GM21381 (cell line): ENCODE measurements around the gene NF1.

Source experiments
- ATAC-seq: cut with Tn5 transposase; IDR thresholded peaks from one replicate; pipeline ENCODE4 v1.9.1; 2021; ENCODE audit warnings: mild to moderate bottlenecking, moderate library complexity; ENCODE audit not compliant: unreplicated experiment

The NF1 gene

DNA sequence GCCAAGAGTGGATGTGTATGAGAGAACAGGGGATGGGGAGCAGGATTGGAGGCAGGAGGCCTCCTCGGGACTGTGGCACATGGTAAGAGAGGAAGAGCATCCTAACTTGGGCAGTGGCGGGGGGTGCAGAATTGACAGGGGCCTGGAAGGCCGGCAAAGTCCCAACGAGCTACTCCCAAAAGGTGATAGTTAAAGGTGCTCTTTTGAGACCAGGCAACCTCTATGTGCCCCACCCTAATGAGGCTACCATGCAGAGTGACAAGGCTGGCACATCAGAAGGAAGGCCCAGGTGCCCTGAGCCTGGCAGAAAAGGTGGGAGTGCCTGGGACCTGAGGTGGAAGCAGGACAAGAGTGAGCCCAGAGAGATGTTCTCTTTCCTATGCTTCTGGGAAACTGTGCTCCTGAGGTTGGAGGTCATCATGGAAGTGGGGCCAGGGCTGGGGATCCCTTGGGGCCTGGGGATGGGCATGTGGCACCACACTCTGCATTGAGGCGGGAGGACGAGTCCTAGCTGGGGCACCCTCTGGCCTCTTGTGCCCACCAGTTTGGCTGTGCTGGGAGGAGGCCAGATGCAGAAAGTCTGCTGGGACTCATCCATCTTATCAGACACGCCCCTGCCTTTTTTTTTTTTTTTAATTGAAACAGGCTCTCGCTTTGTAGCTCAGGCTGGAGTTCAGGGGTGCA lies 302.6 kb downstream of the NF1 start:
- ATAC-seq, result no peak

DNA sequence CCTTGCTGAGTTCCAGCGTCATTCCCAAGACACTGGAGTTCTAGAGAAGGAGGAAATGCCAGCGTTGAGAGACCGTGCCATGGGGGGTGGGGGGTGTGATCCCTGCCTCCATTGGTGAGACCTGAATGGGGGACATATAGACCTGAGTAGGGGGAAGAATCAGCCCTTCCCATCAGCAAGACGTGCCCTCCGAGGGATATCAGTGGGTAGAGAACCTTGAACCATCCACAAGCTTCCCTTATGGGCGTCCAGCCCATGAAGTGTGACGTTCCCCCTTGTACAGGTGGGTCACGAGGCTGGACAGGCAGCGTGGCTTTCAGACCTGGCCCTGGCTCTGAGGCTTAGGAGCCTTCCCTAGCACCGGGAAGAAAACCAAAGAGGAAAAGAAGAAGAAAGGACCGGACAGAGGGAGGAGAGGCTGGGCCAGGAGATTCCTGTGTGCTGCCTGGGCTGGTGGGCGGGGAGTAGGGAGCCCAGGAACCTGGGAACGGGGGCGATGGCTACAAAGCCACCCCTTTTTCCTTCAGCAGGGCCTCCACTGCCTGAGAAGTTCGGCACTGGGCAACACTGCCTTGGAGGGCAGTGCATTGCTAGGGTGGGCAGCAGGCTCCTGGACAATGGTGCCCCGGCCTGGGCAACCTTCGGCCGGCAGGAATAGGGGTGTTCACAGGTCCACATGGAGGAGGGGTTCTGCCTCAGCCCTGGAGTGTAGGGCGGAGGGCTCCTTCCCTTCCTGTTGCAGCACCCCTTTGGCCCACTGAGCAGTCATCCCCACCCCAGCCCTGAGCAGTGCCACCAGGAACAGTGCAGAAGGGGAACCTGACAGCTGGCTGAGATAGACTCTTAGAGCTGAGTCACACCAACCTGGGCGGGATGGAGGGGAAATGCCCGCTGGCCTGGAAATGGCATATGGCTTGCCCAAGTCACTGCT lies 303.9 kb downstream of the NF1 start:
- no peak for ATAC-seq

DNA sequence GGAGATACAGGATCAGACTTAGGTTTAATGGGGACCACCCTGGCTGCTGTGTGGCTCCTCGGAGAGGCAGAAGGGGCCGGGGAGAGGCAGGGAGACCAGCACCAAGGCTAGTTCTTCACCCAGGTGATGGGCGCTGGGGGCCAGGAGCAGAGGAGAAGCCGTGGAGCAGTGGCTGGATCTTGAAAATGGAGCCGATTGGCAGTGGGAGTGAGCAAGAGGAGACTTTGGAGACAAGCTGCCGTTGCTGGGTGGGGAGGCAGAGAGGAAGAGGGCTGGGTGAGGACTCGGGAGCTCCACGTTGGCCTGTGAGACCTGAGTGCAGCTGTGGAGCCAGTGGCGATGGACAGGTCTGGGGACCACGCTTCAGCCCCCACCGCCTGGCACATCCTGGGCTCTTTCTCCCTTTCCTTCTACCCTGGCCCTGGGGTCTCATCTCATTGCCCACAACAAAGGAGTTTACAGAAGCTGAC lies 305.7 kb downstream of the NF1 start:
- ATAC-seq, result no peak

DNA sequence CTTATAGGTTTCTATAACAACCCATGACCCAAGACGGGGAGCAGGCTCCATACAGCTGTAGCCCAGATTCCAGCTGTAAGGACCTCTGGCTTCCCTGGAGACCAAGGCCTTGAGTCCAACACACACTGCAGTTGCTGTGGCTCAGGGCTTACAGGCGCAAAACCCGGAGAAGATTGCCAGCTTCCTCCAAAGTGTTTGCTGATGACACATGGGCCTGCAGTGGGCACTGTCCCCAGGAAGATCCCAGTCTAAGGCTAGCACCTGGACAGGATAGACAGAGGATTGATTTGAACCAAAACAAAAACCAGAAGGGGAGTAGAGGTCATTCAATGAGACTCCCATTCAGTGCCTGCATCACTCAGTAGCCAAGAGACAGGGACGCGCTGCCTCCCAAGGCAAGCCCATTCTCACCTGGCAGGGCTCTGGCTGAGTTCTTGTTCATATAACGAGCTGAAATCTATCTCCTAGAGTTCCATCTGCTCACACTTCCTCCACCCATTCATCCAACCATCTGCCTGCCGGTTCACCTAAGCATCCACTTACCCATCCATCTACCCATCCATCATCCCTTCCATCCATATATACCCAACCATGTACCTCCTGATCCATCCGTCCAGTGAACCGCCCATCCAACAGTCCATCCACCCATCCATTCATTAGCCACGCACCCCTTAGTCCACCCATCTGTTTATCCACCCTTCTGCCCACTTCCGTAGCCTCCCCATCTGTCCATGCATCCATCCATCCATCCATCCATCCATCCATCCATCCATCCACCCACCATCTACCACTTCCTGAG lies 306.9 kb downstream of the NF1 start:
- no peak for ATAC-seq

DNA sequence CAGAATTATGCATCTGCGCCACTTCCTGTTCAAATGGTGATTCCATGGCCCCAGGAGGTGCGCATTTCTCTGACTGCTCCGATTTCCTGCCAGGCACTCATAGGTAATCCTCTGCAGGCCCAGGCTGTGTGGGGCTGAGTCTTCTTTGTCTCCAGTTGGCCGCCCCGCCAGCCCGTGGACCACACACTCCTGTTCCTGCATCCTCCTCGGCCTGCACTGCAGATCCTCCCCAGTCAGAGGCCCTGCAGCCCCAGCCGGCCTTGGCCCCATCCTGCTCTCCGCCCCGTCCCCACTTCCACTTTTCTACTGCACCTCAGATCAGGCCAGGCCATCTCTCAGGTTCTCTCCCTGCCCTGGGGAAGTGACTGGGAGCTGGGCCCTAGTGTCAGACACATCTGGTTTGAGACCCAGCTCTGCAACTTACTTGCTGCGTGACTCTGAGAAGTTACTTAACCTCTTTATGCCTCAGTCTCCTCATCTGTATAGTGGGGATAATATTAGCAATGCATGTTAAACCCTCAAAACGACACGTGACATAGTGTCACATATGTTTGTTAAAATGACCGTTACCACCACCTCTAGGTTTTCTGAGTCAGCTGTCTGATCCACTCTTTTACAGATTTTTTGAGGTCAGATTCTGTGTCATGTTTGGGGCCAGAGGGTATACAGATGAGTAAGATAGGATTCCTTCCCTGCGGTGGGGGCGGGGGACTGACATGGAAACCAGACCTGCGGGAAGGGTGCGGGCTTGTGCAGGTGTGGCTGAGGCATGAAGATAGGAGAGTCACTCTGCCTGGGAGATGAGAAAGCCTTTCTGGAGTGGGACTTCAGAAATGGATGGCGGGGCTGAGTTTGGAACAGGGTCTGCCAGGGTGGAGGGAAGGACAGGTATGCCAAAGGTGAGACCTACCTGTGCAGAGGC lies 309.5 kb downstream of the NF1 start:
- ATAC-seq, result no peak

DNA sequence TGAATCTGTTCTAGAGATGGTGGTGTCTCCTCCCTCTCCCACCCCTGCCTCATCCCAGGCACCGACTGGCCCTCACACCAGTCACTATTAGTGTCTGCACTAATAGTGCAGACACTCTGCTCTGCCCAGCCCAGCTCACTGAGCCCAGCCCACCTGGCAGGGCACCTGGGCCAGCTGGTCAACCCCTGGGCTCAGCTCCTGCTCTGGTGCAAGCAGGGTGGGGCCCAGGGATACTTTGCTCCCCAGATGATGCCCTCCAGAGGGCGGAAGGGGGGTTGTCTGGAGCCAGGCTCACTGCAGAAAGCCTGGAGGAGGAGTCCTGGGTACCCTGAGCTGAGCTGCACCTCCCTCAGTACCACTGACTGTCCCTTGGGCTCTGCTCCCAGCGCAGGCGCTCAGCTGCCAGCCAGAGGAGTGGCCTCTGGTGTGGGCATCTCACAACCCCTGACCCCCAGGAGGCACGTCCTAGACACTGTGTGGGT lies 311.2 kb downstream of the NF1 start:
- no peak for ATAC-seq

DNA sequence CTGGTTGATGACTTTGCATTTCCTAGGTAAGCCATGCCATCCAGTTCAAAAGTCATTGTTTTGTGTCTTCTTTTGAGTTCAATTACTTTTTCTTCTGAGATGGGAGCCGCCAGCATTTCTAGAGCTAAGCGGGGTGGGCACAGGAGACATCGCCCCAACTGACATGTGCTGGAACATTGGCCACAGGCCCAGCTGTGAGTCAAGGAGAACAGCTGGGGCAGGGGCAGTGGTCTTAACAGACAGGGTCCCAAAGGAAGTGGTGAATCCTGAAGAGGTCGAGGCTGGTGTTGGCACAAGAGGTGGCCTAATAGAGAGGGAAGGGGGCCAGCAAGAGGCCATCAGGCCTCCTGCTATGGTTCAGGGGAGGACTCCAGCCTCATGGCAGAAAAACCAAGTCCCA lies 313.8 kb downstream of the NF1 start:
- no peak for ATAC-seq

DNA sequence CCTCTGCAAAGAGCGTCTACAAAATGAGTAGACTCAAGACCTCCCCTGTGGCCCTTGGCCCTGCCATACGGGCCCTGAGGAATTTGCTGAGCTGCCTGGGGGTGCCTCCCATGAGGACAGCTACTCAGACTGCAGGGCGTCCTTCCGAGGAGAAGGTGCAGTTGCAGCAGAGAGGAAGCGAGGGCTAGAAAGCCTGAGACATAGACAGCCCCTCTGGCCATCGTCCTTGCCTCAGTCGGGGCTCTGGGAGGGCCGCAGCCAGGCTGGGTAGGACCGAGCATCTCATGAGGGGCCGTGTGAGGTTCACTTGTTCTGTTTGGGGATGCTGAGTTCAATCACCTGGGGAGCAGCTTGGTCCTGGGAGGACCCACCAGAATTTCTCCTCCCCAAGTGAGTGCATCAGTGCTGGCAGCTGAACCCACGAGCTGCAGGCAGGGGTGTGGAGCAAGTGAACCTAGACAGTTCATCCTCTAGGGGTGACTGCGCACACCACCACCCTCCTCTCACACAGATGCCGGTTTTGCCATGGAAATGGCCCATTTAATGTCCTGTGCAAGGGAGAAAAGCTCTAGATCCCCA lies 317.0 kb downstream of the NF1 start:
- no peak for ATAC-seq

DNA sequence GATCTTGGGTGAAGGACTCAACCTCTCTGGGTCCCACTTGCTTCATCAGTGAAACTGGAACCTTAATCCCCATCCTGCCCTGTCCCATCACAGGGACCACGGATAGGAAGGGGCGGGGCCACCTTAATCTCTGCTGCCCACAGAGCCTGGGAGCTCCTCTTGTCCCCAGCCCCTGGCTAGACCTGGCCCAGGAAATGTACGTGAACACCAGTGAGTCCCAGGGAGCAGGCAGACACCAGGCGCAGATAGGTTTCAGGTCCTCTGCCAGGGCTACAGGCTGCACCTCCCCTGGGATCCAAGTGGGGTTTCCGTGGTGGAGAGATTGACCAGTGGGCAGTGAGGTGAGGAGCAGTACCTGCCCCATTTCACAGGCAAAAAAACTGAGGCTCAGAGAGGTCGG lies 317.7 kb downstream of the NF1 start:
- no peak for ATAC-seq

DNA sequence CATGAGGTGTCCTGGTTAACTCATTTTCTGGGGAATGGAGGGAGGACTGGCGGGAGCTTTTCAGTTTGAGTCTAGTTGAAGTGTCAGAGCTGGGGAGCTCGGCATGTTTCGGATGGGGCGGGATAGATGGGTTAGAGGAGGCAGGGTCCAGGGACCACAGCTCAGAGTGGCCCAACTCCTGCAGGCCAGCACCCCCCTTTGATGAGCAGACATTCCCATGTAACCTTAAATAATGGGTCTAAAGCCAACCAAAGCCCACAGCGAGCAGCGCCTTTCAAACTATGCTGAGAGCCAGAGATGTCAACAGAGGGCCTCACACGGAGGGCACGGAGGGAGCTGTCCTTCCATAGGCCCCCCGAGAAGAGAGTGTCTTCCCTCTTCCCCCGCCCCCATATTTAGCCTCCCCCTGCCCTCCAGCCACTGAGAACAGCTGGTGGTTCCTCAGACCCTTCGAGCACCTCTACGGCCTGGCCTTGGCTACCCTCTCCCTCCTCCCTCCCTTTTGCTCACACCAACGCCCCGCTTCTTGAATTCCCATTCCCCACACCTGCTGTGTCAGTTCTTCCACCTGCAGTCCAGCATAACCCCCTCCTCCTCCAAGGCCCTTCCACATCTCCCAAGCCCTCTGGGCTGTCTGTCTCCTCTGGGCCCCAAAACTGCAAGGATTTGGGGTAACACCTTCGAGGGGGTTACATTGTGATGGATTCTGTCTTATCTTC lies 318.5 kb downstream of the NF1 start:
- no peak for ATAC-seq

DNA sequence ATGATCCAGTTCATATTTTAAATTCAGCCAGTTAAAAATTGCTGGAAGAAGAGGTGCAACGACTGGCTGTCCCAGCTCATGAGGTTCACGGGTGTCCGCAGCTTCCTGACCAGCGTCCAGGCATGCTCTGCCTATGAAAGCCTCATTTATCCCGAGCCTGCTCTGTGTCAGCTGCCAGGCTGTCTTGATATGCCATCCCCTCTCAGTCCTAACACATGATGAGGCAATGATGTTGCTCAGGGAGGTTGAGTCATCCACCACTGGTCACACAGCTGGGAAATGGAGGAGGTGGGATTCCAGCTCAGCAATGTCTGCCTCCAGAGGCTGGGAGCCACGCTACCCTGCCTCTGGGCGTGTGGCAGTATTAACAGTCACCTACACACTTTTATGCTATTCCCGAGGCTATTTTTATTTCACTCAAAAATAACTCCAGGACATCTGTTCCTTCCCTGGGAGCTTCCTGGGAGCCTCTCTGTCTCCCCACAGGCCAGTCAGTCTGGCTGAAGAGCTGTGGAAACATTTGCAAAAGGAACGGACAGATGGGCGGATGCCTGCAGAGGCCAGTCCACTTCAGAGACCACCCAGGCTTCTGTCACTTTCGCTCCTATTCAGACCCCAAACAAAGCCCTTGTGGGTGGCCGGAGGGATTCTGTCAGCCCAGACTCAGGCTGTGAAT lies 319.2 kb downstream of the NF1 start:
- ATAC-seq, result no peak

DNA sequence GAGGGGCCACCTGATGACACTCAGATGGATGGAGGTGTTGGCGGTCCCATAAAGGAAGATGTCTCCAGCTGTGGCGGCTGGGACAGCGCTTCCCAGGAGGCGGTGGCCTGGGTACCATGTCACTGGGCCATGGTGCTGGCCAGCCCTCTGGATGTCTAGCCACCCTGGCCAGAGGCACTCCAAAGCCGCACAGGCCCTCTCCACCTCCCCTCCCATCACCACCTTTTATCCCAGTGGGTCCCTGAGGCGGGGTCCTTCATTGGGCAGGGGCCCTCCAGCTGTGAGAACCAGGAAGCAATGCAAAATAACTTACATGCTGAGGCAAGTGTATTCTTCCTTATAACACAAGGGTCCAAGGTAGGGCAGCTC lies 319.8 kb downstream of the NF1 start:
- no peak for ATAC-seq

DNA sequence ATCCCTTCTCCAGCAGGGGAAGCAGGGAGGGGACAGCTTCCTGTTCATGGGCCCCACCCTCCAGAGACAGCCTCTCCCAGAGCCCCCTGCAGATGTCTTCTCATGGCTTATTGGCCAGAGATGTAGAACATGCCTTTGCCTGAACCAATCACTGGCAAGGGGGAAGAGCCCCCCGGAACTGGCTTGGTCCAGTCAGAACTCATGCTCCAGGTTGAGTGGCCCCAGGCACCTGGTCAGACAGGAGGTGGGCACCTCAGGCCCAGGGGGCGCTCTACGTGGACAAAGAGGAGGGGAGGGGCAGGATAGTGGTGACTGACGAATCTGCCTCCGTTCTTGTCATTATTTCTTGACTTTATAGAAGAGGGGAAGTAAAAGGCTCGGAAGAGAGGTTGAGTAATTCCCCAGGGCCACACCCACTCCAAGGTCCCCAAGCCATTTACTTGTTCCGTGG lies 320.3 kb downstream of the NF1 start:
- no peak for ATAC-seq

DNA sequence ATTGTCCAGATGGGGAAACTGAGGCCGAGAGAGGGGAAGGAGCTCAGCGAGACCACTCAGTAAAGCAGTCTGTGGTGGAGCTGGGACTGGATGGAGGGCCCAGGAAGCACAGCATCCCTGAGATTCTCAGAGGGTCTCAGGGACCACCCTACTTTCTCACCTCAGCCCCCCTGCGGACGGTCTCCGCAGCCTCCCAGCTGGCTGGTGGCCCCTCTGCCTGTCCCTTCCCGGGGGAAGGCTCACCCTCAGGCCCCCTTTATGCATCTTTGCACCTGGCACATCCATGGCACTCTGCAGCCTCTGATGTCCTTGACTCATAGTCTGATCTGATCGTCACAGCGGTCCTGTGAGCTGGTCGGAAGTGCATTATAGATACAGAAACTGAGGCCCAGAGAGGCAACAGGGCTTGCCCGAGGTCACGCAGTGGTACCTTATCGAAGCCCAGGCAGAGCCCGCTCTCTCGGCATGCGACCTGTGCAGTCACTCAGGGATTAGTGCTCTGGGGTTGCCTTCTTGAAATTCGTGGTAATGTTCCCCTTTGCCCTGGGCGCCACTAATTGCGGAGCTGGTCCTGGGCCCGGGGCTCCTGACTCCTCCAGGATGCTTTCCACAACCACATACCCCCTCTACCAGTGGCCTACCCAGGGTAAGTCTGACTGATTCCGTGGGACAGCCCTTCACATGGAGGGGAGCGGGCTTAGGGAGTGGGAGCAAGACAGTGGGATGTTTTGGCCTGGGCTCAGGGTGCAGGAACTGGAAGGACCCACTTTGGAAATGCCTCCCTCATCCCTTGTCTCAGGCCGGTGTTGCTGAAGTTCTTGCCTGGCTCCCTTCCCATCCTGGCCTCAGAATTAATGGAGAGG lies 321.1 kb downstream of the NF1 start:
- no peak for ATAC-seq

DNA sequence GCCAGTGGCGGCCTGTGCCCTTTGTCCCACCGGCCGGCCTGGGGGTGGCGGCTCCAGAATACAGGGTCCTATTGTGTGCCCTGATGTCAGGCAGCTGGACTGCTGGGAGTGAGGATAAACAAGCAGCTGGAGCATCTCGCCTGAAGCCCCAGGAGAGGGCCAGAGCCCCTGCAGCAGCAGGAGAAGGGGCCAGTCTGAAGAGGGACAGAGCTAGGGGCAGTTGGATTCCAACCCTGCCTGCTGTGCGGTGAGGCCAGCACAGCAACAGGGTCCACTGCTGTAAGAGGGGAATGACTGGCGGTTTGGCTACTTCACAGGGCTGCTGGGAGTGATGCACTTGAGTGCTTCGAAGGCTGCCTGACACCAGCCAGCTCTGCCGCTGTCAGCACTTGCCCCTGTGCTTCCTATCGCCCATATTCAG lies 321.7 kb downstream of the NF1 start:
- ATAC-seq, result no peak

DNA sequence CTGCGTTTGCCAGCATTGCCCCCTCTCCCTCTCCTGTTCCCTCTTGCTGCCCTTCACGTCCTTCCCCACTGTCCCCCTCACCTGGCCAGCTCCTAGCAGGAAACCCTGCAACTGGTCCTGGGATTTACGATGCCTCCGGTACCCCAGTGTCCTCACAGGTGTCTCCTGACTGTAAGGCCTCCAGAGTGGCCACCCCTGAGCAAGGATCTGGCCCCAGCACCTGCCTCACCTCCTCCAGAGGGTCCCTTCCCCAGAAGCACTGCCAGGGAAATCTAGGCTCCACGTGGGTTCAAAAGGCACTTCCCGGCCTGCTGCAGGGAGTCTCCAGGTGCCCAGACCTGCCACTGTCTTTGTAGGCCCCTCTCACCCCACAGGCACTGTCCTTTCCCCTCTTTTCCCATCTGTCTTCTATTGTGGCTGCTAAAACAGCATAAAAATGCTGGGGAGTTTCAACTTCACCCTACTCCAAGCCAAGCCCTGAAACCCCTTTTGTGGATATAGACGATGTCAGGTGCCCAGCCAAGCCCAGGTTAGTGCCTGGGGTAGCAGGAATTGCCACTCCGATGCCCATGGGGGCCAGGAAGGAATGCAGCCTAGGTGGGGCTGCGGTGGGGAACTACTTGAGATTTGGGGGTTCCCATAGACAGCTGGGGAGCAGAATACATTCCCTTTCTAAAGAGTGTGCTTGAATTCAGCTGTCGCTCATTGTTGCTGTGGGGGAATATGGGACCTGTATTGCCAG lies 322.4 kb downstream of the NF1 start:
- ATAC-seq, result no peak

DNA sequence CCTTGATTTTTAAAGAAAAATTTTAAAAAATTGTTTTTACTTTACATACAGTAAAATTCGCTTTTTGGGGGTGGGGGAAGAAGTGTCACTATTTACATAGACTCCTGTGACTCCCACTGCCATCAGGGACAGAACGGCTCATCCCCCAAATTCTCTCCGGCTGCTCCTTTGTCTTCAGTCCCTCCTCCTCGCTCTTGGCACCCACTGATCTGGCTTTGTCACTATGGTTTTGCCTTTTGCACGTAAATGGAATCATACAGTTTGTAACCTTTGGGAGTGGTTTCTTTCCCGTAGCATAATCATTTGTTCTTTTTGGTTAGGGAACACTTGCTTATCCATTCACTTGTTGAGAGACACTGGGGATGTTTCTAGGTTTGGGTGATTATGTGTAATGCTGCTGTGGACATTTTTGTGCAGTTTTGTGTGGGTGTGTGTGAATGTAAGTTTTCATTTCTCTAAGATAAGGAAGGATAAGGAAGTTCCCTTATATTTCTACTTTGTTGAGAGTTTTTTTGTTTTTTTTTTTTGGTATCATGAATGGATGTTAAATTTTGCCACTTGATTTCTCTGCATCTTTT lies 324.1 kb downstream of the NF1 start:
- no peak for ATAC-seq
